NCI-H2171 (cell line): ENCODE results near the gene NCOR2.
"Not testable (repeated sequence)": the region's sequence is repeated elsewhere in the genome, so short reads cannot be mapped to it uniquely, and the experiment has no call there.

Experiments used
- DNase-seq: peaks from one replicate; lab custom pipeline; 2025; lab: John Stamatoyannopoulos, UW

The NCOR2 gene

GRCh38 chr12:124599074-124599999 lies 31.9 kb upstream of the NCOR2 start:
- no peak for DNase-seq

GRCh38 chr12:124597041-124597440 lies 29.6 kb upstream of the NCOR2 start:
- no peak for DNase-seq

- DNase-seq: no peak
These were observed 28.0 kb upstream of the NCOR2 start for GRCh38 chr12:124595444-124595843.

DNA sequence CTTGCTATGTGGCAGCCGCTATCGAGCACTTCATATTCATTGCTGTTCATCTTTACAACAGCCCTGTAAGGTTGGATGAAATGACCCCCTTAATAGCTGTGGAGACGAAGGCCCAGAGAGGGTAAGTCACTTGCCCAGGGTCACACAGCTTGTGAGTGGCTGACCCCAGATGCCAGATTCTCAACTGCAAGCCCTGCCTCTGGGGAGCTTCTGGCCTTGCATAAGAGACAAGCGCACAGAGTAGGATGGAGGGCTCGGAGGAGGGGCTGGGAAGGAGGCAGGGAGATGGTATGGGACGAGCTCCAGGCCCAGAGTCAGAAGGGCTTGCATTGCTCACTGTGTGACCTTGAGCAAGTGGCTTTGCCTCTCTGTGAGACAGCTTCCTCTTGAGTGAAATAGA lies 27.4 kb upstream of the NCOR2 start:
- DNase-seq: no peak

GRCh38 chr12:124593851-124594401 lies 26.5 kb upstream of the NCOR2 start:
- DNase-seq: no peak

DNA sequence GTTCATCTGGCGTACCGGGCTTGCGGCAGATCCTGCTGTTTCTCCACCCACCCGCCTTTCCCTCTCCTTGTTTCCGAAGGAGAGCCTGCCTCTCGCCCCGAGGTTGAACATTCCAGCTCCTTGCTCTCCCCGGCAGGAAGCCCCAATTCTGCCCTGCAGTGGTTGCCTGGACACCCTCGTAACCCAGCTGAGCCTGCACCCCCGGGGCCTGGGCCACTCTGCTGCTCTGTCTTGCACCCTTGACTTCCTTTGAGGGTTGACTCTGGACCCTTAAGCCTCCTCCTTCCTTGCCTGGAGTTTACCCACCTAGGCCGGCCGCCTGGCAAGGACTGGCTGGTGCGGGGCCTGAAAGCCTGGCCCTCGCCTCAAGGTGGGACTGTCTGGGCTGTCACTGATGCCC lies 25.8 kb upstream of the NCOR2 start:
- DNase-seq: no peak

DNA sequence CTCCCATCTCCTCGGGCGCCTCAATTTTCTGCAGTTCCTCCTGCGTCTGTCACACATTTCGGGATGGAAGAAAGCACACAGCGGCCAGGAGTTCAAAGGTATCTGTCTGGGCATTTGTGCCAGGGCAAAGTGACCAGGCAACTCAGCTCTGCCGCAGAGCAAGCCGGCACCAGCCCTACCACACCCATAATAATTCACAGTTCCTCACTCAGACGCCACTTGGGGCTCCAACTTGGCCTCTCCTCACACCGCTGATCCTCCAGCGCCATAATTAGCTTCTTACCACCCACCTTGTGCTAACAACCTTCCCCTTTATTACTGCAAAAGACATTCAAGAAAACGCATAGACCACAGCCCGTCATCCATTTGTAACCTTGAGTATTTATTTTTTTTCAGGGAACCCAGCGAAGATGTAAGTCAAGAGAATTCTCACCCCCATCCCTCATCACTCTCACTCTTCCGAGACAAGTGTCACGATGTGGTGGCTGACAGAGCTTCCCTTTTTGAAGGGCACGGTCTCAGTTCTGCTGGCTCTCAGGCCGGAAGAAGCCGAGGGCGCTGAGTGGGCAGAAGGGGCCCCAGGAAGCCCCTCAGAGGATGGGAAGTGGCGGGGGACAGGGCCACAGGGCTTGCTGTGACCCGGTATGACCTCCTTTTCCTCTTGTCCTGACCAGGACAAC lies 25.2 kb upstream of the NCOR2 start:
- DNase-seq: no peak

DNA sequence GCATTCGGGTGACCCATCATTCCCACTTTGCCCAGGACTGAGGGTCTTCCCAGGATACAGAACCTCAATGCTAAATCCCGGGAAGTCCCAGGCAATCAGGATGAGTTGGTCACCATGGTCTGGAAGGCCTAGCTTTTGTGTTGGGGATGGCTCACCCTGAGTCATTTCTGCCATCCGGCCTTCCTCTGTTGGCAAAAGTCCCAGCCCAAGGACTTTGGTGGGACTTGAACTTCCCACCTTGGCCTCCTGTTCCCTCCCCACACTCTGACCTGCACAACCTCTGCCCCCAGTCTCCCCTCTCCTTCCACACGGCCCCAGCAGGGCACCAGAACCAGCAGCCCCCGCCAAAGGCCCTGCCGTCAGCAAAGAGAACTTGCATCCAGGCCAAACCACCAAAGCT lies 24.6 kb upstream of the NCOR2 start:
- DNase-seq: no peak

DNA sequence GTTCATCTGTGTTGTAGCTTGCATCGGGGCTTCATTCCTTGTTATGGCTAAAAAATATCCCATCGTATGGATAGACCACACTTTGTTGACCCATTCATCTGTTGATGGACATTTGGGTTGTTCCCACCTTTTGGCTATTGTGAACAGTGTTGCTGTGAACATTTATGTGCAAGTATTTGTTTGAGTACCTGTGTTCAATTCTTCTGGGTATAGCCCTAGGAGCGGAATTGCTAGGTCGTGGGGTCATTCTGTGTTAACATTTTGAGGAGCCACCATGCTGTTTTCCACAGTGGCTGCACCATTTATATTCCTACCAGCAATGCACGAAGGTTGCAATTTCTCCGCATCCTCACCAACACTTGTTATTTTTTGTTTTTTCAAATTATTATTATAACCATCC lies 23.0 kb upstream of the NCOR2 start:
- no peak for DNase-seq

- DNase-seq: peak; percentile 70
These were observed 21.4 kb upstream of the NCOR2 start for GRCh38 chr12:124588751-124589267.

GRCh38 chr12:124588018-124588634 lies 20.7 kb upstream of the NCOR2 start:
- no peak for DNase-seq

DNA sequence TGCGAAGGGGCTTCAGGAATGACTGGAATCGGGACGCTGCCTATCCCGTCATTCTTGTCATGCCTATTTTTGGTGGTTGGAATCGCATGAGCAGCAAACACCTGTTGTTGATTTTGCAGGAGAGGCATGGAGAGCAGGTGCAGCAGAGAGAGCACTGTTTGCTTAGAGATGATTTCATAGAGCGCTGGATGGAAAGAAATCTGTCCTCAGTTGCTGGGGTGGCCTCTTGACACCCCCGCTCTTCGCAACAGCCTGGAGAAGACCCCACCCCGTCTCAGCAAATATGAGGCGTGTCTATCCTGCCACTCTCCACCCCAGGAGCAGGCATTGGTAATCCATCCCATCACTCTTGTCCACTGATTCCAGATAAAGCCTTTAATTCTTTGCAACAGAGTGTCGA lies 19.3 kb upstream of the NCOR2 start:
- peak; percentile 62 for DNase-seq

DNA sequence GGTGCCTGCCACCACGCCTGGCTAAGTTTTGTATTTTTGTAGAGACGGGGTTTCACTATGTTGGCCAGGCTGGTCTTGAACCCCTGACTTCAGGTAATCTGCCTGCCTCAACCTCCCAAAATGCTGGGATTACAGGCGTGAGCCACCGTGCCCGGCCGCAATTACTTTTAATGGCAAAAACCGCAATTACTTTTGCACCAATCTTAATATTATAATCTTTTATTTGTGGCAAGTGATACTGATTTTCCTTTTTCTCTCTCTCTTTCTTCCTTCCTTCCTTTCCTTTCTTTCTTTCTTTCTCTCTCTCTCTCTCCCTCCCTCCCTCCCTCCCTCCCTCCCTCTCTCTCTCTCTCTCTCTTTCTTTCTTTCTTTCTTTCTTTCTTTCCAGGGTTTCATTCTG lies 17.1 kb upstream of the NCOR2 start:
- DNase-seq: not testable (repeated sequence)

GRCh38 chr12:124583854-124584253 lies 16.4 kb upstream of the NCOR2 start:
- DNase-seq: no peak

GRCh38 chr12:124582108-124582424 lies 14.7 kb upstream of the NCOR2 start:
- DNase-seq: no peak

DNA sequence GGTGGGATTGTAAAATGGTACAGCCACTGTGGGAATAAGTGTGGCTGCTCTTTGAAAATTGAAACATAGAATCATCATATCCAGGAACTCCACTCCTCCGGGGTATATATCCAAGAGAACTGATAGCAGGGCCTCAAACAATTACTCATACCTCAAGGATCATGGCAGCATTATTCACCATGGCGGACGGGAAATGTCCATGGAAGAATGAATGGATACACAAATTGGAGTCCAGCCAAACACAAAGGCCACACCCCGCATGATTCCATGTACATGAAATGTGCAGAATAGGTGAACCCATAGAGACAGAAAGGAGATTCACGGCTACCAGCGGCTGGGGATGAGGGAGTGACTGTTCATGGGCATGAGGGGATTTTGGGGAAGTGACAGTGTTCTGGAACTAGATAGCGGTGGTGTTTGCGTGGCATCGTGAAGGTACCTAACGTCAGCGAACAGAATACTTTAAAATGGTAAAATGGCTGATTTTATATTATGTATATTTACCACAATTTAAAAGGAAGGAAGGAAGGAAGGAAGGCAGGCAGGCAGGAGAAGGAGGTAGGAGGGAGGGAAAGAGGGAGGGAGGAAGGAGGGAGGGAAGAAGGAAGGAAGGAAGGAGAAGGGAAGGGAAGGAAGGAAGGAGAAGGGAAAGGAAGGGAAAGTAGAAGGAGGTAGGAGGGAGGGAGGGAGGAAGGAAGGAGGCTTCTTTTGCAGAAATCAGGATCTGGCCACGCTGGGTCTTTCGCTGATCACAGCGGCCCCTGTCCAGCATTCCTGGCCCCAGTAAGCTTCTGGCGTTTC lies 14.1 kb upstream of the NCOR2 start:
- DNase-seq: no peak

GRCh38 chr12:124579921-124580517 lies 12.6 kb upstream of the NCOR2 start:
- no peak for DNase-seq

GRCh38 chr12:124578854-124579253 lies 11.4 kb upstream of the NCOR2 start:
- DNase-seq: no peak

DNA sequence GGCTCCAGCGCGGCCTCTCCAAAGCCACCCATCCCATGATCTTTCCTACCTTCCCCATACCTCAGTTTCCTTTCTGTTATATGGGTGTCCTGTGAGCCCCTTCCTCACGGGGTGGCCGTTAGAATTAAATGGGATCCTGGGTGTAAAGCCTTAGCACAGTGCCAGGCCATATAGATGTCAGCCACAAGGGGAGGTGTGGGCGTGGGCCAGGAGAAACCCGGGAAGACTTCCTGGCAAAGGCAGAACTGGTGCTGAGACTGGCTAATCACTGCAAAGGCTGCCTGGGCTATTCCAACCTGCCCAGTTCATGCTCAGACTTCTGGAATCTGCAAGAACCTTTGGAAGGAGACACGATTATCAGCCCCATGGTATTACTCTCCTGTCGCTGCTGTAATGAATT lies 11.0 kb upstream of the NCOR2 start:
- DNase-seq: no peak

DNA sequence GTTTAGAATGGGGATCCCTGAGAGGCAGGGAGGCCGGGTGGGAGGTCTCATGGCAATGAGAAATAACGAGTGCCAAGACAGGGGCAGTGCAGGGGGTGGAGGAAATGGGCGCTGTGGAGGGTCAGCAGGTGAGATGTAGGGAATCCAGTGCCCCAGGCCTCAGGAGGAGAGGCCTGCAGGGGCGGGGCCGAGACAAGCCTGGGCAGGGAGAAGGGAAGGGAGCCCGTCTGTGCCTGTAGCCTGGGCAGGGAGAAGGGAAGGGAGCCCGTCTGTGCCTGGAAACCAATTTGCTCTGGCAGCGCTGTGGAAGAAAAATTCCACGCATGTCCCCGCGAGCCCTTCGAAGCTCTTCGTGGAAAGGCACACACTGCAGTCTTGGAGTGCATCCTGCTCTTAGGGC lies 10.6 kb upstream of the NCOR2 start:
- peak; percentile 58 for DNase-seq

- no peak for DNase-seq
These were observed 10.0 kb upstream of the NCOR2 start for GRCh38 chr12:124577374-124577773.
